Stimulated activated CD4-positive, alpha-beta T cell treated with anti-CD3 and anti-CD28 coated beads, TNF-alpha, amount 100 ng/mL, for 4 hours (primary cell): ENCODE results near the gene NOS3.
"Not testable (repeated sequence)": the region's sequence is repeated elsewhere in the genome, so short reads cannot be mapped to it uniquely, and the experiment has no call there.

Experiments used
- DNase-seq, 3 experiments: peaks; one replicate each; pipeline ENCODE4 v3.0.0-alpha.2; 2020; ENCODE audit warnings: low read depth in 3 of 3

The NOS3 gene

DNA sequence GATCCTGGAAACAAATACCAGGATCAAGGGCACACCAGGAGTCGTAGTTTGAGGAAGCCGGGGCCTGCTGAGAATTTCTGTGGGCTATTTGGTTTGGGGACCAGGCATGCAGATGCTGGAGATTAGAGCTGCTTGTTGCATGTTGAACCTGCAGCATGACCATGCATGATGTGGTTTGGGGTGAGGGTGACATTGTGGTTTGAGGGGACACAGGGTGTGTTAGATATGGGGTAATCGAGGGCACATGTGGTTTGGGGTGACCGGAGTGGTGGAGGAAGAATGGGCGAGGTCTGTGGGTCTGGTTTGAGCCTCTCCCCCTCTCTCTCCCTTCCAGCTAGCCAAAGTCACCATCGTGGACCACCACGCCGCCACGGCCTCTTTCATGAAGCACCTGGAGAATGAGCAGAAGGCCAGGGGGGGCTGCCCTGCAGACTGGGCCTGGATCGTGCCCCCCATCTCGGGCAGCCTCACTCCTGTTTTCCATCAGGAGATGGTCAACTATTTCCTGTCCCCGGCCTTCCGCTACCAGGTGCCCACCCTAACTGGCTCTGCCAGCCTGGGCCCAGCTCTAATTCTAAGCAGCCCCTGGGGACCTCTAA, 10.2 kb downstream of the NOS3 start:
- no peak for DNase-seq

DNA sequence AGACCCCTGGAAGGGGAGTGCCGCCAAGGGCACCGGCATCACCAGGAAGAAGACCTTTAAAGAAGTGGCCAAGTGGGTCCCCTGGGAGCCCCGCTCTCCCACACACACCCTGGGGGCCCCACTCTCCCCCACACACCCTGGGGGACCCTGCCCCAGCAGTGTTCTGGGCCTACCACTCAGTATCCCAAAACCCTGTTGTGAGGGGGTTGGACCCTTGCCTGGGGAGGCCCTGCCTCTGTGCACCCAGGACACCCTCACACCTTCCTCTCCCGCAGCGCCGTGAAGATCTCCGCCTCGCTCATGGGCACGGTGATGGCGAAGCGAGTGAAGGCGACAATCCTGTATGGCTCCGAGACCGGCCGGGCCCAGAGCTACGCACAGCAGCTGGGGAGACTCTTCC, 10.7 kb downstream of the NOS3 start:
- no peak for DNase-seq

- no peak for DNase-seq
Measured at GRCh38 chr7:151003572-151003971, 12.8 kb downstream of the NOS3 start.

- no peak for DNase-seq
Measured at GRCh38 chr7:151005566-151005965, 14.7 kb downstream of the NOS3 start.

- DNase-seq, result no peak
Measured at GRCh38 chr7:151006590-151007300, 15.9 kb downstream of the NOS3 start.

- DNase-seq, result no peak
Measured at GRCh38 chr7:151007469-151007898, 16.7 kb downstream of the NOS3 start.

DNA sequence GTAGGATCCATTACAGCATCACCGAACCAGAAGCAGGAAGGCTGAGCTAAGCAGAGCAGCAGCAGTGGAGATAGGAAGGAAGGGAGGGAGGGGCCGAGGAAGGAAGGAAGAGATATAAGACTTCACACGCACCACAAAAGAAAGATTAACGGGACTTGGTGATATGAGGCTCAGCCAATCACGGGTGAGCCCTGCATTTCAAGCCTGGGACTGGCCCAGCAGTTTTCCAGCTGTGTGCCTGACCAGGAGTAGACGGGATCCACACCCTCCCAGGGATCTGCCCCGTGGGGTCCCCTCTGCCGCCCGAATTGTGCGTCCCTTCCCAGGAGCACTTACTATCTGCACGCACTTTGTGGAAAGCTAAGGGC, 17.3 kb downstream of the NOS3 start:
- no peak for DNase-seq

- DNase-seq, result peak; percentile 54 to 77 (median 57)
Measured at GRCh38 chr7:151008511-151009323, 17.9 kb downstream of the NOS3 start.

DNA sequence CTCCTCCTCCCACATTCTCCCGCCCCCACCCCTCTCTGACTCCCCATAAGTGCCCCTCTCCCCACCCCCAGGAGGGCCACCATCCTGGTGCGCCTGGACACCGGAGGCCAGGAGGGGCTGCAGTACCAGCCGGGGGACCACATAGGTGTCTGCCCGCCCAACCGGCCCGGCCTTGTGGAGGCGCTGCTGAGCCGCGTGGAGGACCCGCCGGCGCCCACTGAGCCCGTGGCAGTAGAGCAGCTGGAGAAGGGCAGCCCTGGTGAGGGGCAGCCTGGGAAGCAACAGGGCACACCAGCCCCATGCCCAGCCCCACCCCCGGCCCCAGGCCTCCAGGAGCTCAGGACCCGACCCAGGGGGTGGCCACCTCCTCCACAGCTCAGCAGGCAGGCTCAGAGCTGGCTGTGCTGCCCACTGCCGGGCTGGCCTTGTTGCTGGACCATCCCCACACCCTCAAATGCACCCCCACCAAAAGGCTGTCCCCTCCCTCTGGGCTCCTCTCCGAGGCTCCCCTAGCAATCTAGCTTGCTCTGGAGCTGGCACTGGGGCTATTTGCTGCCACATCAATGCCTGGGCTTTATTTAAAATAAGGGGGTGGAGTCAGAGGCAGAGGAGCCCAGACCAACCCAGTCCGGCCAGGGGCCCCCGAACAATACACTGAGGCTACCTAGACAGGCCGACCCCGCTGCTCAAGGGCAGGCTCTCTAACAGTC, 18.7 kb downstream of the NOS3 start:
- DNase-seq, result no peak

GRCh38 chr7:151010037-151010306, 19.2 kb downstream of the NOS3 start:
- no peak for DNase-seq

GRCh38 chr7:151010307-151011096, 19.7 kb downstream of the NOS3 start:
- DNase-seq, result no peak

- no peak for DNase-seq
Measured at GRCh38 chr7:151011097-151011409, 20.2 kb downstream of the NOS3 start.

- not testable (repeated sequence) for DNase-seq
Measured at GRCh38 chr7:151011616-151012015, 20.8 kb downstream of the NOS3 start.

- no peak for DNase-seq
Measured at GRCh38 chr7:151012031-151012692, 21.3 kb downstream of the NOS3 start.

DNA sequence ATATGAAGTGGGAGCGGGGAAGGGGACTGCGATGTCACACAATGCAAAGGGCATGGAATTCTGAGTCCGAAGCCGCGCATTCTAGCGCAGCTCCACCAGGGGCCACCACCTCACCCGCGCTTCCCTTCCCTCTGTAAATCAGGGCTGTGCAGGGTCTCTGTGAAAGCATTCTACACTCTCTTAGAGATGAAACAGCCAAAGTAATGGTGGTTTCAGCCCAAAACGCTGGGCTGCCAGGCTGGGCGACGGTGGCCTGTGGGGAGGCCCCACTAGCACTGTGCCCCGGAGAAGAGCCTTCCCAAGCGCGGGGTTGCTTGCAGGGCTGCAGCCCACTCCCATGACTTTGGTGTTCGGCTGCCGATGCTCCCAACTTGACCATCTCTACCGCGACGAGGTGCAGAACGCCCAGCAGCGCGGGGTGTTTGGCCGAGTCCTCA, 22.1 kb downstream of the NOS3 start:
- no peak for DNase-seq

DNA sequence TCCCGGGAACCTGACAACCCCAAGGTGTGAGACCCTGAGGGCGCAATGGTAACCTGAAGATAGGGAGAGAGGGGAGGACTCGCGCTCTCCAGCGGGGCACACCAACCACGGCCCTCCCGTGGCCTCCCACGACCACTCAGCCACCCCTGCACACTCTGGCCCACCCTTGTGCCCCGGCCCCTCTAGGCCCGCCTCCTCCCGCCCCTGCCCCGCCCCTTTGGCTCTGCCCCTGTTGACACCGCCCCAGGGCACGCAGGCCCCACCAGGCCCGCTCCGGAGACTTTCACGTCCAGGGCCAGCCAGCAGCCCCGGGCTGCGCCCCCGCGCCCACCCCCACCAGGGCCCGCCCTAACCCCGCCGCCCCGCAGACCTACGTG, 22.5 kb downstream of the NOS3 start:
- no peak for DNase-seq

DNA sequence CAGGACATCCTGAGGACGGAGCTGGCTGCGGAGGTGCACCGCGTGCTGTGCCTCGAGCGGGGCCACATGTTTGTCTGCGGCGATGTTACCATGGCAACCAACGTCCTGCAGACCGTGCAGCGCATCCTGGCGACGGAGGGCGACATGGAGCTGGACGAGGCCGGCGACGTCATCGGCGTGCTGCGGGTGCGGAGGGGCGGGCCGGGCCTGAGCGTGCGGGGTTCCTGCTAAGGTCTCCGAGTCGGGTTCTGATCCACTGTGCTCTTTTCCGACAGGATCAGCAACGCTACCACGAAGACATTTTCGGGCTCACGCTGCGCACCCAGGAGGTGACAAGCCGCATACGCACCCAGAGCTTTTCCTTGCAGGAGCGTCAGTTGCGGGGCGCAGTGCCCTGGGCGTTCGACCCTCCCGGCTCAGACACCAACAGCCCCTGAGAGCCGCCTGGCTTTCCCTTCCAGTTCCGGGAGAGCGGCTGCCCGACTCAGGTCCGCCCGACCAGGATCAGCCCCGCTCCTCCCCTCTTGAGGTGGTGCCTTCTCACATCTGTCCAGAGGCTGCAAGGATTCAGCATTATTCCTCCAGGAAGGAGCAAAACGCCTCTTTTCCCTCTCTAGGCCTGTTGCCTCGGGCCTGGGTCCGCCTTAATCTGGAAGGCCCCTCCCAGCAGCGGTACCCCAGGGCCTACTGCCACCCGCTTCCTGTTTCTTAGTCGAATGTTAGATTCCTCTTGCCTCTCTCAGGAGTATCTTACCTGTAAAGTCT, 23.1 kb downstream of the NOS3 start:
- peak in 2 of 3 experiments; percentile 61 to 70 for DNase-seq

GRCh38 chr7:151014950-151015349, 24.1 kb downstream of the NOS3 start:
- DNase-seq, result no peak

DNA sequence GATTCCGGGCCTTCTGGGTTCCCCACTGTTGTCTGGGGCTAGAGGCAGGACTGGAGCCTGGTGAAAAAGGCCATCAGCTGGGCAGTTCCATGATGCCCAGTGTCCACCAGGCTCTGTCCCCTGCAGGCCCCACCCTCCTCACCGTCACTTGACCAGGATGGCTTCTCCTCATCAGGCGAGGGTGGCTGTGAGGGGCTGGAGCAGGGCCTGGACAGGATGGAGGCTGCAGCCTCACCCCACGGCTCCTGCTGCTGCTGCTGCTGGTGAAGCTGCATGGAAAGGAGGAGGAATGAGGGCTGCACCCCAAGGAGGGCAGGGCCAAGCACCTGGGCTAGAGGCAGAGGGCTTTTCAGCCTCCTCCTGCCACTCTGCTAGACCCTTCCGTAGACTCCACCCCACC, 25.1 kb downstream of the NOS3 start:
- DNase-seq, result no peak

- DNase-seq, result no peak
Measured at GRCh38 chr7:151016505-151016904, 25.7 kb downstream of the NOS3 start.

DNA sequence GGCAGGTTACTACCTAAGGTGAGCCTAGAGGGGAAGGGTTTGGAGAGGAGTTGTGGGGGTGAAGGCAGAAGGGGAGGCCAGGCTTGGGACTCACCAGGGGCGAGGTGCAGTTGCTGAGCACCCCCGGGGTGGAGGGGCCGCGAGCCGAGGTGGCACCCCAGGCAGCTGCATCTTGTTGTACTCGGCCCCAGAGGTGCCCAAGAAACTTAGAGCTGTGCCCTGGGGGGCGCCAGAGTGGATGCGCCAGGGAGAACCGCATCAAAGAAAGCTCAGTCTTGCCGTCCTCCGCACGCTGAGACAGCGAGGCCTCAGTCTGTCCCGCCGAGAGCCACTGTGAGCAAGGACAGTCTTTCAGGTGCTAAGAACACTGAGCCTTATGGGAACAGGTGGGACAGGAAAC, 26.1 kb downstream of the NOS3 start:
- DNase-seq, result no peak
